H1 (cell line): Measurements from ENCODE around the gene YPEL4. TPM values are rescaled to one million over a fixed set of nuclear protein-coding genes. Genes with fewer than 3 reads are reported as not detected.

Experiments
- TAF7 ChIP-seq: optimal IDR thresholded peaks from 2 replicates; pipeline ENCODE3; 2011; ENCODE audit warnings: low read depth, mild to moderate bottlenecking, inconsistent platforms, low read length, moderate library complexity, borderline replicate concordance
- polyA plus RNA-seq, 7 experiments: library from polyadenylated mRNA; depleted of rRNA in 3 of 7; stranded (reverse) in 5 of 7; unstranded in 2 of 7; fragments of >200 nt in 5 of 7; fragments of 200-250 nt in 2 of 7; gene quantifications; 1 replicate in 5 of 7; 2 replicates in 1 of 7; 4 replicates in 1 of 7; pipeline versions ENCODE4 v1.2.1 to v1.2.3, GENCODE V29; 2011 to 2013; ENCODE audit warnings: missing spikeins in 2 of 7, mixed read lengths in 2 of 7
- total RNA-seq: library from RNA; stranded (reverse); fragmentation: NEBNext Ultra II Directional; extraction: Animal tissue kit (Norgen Biotek cat#: 25700); gene quantifications from 2 replicates; pipeline ENCODE4 v1.2.1, GENCODE V29; 2021

YPEL4 gene
- total and polyA plus RNA-seq, 2 of the 8 experiments (the other 6 are each of a cell fraction or from before 2014, with no cell fraction given), result 0.13 to 0.38 TPM

DNA sequence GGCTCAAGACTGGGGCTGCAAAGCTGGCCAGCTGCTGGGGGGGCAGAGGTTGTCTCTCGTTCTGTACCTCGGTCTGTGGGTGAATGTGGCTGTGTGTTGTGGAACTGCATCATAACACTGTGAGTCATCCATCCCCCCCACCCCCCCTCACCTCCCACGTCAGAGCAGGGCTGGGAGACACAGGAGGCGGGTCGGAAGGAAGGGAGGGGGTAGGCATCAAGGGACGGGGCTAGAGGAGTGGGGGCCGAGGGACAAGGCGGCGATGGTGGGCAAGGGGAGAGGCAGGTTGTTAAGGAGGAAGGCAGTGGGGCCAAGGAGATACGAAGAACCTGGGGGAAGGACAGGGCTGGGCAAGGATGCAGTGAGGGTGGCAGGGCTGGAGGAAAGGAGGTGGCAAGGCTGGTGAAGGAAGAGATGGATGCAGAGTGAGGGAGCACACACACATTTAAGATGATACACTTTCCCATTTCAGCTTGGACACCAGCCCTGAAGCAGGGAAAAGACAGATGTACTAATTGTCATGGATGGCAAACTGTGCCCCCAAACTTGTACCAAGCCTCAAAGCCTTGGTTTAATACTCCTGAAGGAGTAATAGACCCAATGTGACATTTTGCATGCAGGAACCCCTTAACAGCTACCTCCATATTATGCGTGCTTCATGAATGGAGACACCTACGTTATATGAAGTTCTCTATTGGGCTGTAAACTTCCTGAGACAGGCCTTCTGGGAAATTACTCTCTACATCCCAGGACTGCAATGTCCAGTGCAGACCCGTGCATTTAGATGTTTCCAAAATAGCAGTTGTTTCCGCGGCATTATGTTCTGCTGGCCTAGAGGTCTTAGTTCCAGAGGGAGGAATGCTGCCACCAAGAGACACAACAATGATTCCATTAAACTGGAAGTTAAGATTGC lies at the start of gene YPEL4 (continued):
- peak; percentile 65 for TF ChIP-seq TAF7
